SK-N-SH (cell line): ENCODE data around the gene LYPD5. TPM values are rescaled to one million over a fixed set of nuclear protein-coding genes. Genes with fewer than 3 reads are reported as not detected.

ENCODE experiments used
- CTCF ChIA-PET: fragments of 300-600, 350-600 bp; formaldehyde crosslinking; extraction: SDS; loops from one replicate; lab custom pipeline; 2021; lab: Yijun Ruan, JAX
- POLR2A ChIA-PET: fragments of 350-600 bp; sonication (Branson Sonifier 250); formaldehyde crosslinking; extraction: SDS; loops from one replicate; lab custom pipeline; 2020; ENCODE audit warnings: antibody characterized with exemption, inconsistent platforms; lab: Yijun Ruan, JAX
- DNase-seq: peaks from one replicate; pipeline ENCODE4 v3.0.0; 2012
- H2AFZ ChIP-seq: fragments of 200-600 bp; sonication (generic); 2 replicates; pipeline ENCODE4 v1.8.1; 2016; ENCODE audit warnings: antibody characterized with exemption, mild to moderate bottlenecking, low read depth
- H3F3A ChIP-seq: fragments of 200-600 bp; sonication (generic); replicated peaks from 2 replicates; pipeline ENCODE3; 2016; ENCODE audit warnings: antibody characterized with exemption, mild to moderate bottlenecking; ENCODE audit not compliant: insufficient read depth
- H3K27ac ChIP-seq, 2 experiments: fragments of 200-500 bp in 1 of 2; fragments of 200-600 bp in 1 of 2; sonication (Bioruptor generic) in 1 of 2; sonication (generic), shearing (Covaris generic) in 1 of 2; 2 replicates each; pipeline versions ENCODE4 v1.5.1 to v1.6.1; 2014 to 2016; ENCODE audit warnings: low read depth in 2 of 2, inconsistent platforms in 1 of 2, low read length in 1 of 2, mild to moderate bottlenecking in 1 of 2, mixed read lengths in 1 of 2
- H3K27me3 ChIP-seq: fragments of 200-600 bp; sonication (generic), shearing (Covaris generic); 2 replicates; pipeline ENCODE4 v1.6.1; 2016; ENCODE audit warnings: mixed run types; ENCODE audit not compliant: insufficient read depth
- H3K36me3 ChIP-seq, 2 experiments: fragments of 200-500 bp in 1 of 2; fragments of 200-600 bp in 1 of 2; sonication (Bioruptor generic) in 1 of 2; sonication (generic) in 1 of 2; replicated peaks in 1 of 2; 2 replicates each; pipeline versions ENCODE3 to v1.5.1; 2014 to 2016; ENCODE audit warnings: low read length in 1 of 2, mild to moderate bottlenecking in 1 of 2; ENCODE audit not compliant: insufficient read depth in 2 of 2, control insufficient read depth in 1 of 2
- H3K4me1 ChIP-seq, 2 experiments: fragments of 200-500 bp in 1 of 2; fragments of 200-600 bp in 1 of 2; sonication (Bioruptor generic) in 1 of 2; sonication (generic), shearing (Covaris generic) in 1 of 2; 2 replicates each; pipeline versions ENCODE4 v1.5.1 to v1.6.1; 2014 to 2016; ENCODE audit warnings: low read depth in 1 of 2, low read length in 1 of 2, mixed run types in 1 of 2; ENCODE audit not compliant: insufficient read depth in 2 of 2, control insufficient read depth in 1 of 2
- H3K4me2 ChIP-seq: fragments of 200-600 bp; sonication (generic), shearing (Covaris generic); 2 replicates; pipeline ENCODE4 v1.6.1; 2017; ENCODE audit warnings: mixed run types
- H3K4me3 ChIP-seq, 2 experiments: fragments of 200-500 bp in 1 of 2; fragments of 200-600 bp in 1 of 2; sonication (Bioruptor generic) in 1 of 2; sonication (generic), shearing (Covaris generic) in 1 of 2; 2 replicates each; pipeline versions ENCODE4 v1.5.1 to v1.8.1; 2014 to 2016; ENCODE audit warnings: low read depth in 2 of 2, inconsistent platforms in 1 of 2, low read length in 1 of 2, mild to moderate bottlenecking in 1 of 2, mixed read lengths in 1 of 2, moderate library complexity in 1 of 2
- H3K79me2 ChIP-seq: fragments of 200-600 bp; sonication (generic); 2 replicates; pipeline ENCODE4 v1.8.1; 2017; ENCODE audit warnings: mild to moderate bottlenecking; ENCODE audit not compliant: insufficient read depth
- H3K9ac ChIP-seq: fragments of 200-600 bp; sonication (generic); 2 replicates; pipeline ENCODE4 v1.6.1; 2017; ENCODE audit warnings: mixed run types
- H3K9me2 ChIP-seq: fragments of 200-600 bp; sonication (generic); 2 replicates; pipeline ENCODE4 v1.6.1; 2017; ENCODE audit warnings: mixed run types
- H3K9me3 ChIP-seq: fragments of 200-600 bp; sonication (generic); 2 replicates; pipeline ENCODE4 v1.6.1; 2017; ENCODE audit warnings: mixed run types, mild to moderate bottlenecking, moderate library complexity
- H4K20me1 ChIP-seq: fragments of 200-600 bp; sonication (generic); 2 replicates; pipeline ENCODE4 v1.6.1; 2017; ENCODE audit warnings: mild to moderate bottlenecking, mixed run types; ENCODE audit not compliant: insufficient read depth
- CHD2 ChIP-seq: fragments of 150-350 bp; IDR thresholded peaks from 2 replicates; pipeline ENCODE4 v1.6.1; 2018; ENCODE audit warnings: low read length; ENCODE audit not compliant: partially characterized antibody
- EP300 ChIP-seq, 2 experiments: IDR thresholded peaks; 2 replicates each; pipeline versions ENCODE4 v1.4.0 to v1.6.1; 2012; ENCODE audit warnings: borderline replicate concordance in 1 of 2, low read depth in 1 of 2, low read length in 1 of 2
- MEF2A ChIP-seq: IDR thresholded peaks from 2 replicates; pipeline ENCODE4 v1.4.0; 2012; ENCODE audit warnings: low read depth, borderline replicate concordance
- NFIC ChIP-seq: IDR thresholded peaks from 2 replicates; pipeline ENCODE4 v1.4.0; 2012; ENCODE audit warnings: borderline replicate concordance
- NRF1 ChIP-seq: IDR thresholded peaks from 2 replicates; pipeline ENCODE4 v1.6.1; 2012; ENCODE audit warnings: low read depth, mild to moderate bottlenecking, low read length
- SIN3A ChIP-seq: IDR thresholded peaks from 2 replicates; pipeline ENCODE4 v1.6.1; 2012; ENCODE audit warnings: low read depth, mild to moderate bottlenecking, low read length, moderate library complexity, borderline replicate concordance
- YY1 ChIP-seq: IDR thresholded peaks from 2 replicates; pipeline ENCODE4 v1.4.0; 2012; ENCODE audit warnings: low read depth, mild to moderate bottlenecking
- WGBS: methylation state at CpG from one replicate; pipeline ENCODE4 v1.1.6; 2017; ENCODE audit warnings: low lambda C conversion rate; 5-methylcytosine and 5-hydroxymethylcytosine counted together
- polyA plus RNA-seq, 3 experiments: library from polyadenylated mRNA; depleted of rRNA; stranded (reverse); fragments of >200 nt; gene quantifications; 2 replicates each; pipeline ENCODE4 v1.2.3, GENCODE V29; 2012
- TF ChIP-seq, protein P1 (sequence below): IDR thresholded peaks from 2 replicates; pipeline ENCODE4 v1.4.0; 2012; ENCODE audit warnings: low read depth
- TF ChIP-seq, protein P2 (sequence below): IDR thresholded peaks from 2 replicates; pipeline ENCODE4 v1.6.1; 2012; ENCODE audit warnings: mild to moderate bottlenecking, low read depth, low read length, moderate library complexity
- TF ChIP-seq, protein P3 (sequence below): IDR thresholded peaks from 2 replicates; pipeline ENCODE4 v1.4.0; 2012; ENCODE audit warnings: low read depth, borderline replicate concordance

The LYPD5 gene
- polyA plus RNA-seq, 1 of the 3 experiments (the other 2 are of a cell fraction) = 0.13 TPM

DNA sequence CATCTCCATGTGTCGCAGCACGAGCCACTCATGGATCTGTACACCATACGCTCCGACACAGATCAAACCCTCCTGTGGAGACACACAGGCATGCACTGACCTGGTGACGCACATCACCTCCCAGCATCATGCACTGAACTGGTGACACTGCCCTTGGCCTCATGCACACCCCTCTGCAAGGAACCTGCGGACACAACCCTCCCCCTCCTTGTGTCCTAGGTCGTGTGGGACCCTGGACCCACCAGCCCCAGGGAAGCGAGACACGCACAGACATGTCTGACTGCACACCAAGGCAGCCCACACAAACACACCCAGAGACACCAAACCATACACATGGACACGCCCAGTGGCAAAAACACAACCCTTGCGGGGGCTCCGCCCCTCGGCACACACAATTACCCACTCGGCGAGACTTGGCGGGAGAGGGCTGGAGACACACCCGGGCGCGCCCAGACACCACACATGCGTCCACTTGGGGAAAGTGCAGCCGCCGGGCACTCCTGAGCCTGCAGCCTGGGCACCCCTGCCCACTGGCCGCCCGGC lies 19.5 kb downstream of the LYPD5 start:
- 75% methylated on average over 18 of the region's 24 CpGs for WGBS
- Histone ChIP-seq H3K9ac (no peak overlapping the region), H2AFZ (no peak overlapping the region), H3K4me3 (no peak overlapping the region), H3K27ac (no peak overlapping the region), H4K20me1 (no peaks in the 10 kb centered on the region), H3K9me2 (no peaks in the 10 kb centered on the region), H3K4me1 (peaks cover 5 to 26% of the 10 kb centered on the region in 2 experiments; a peak in 3 of 4 replicates), H3K27me3 (no peaks in the 10 kb centered on the region), H3K9me3 (no peaks in the 10 kb centered on the region), H3K36me3 (no peaks in the 10 kb centered on the region), H3K4me2 (no peak overlapping the region), H3F3A (peaks cover 14% of the 10 kb centered on the region), H3K79me2 (no peaks in the 10 kb centered on the region)
- ChIA-PET CTCF (no interaction called here), POLR2A (no interaction called here)
- DNase-seq = no peak
- TF ChIP-seq SIN3A = no peak
- TF ChIP-seq, protein P1, sequence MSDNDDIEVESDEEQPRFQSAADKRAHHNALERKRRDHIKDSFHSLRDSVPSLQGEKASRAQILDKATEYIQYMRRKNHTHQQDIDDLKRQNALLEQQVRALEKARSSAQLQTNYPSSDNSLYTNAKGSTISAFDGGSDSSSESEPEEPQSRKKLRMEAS = no peak
- TF ChIP-seq CHD2 = no peak
- TF ChIP-seq YY1 = no peak

DNA sequence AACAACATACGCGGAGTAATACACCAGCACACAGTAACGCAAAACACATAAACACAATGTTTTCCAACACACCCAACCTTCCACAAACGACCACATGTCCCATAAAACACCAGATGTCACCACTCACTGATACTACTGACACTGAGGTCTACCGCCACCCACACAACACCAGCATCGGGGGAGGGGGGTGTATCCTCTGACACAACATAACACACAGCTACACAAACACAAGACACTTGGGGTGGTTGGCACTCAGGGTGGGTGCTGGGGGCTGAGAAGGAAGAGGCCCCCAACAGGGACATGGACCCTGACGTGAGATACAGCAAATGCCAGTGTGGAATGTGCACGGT lies 20.0 kb downstream of the LYPD5 start:
- WGBS = 76% methylated on average over 8 of the region's 8 CpGs
- H3K36me3 ChIP-seq = no peaks in the 10 kb centered on the region
- TF ChIP-seq NFIC = no peak
- TF ChIP-seq, protein P2, sequence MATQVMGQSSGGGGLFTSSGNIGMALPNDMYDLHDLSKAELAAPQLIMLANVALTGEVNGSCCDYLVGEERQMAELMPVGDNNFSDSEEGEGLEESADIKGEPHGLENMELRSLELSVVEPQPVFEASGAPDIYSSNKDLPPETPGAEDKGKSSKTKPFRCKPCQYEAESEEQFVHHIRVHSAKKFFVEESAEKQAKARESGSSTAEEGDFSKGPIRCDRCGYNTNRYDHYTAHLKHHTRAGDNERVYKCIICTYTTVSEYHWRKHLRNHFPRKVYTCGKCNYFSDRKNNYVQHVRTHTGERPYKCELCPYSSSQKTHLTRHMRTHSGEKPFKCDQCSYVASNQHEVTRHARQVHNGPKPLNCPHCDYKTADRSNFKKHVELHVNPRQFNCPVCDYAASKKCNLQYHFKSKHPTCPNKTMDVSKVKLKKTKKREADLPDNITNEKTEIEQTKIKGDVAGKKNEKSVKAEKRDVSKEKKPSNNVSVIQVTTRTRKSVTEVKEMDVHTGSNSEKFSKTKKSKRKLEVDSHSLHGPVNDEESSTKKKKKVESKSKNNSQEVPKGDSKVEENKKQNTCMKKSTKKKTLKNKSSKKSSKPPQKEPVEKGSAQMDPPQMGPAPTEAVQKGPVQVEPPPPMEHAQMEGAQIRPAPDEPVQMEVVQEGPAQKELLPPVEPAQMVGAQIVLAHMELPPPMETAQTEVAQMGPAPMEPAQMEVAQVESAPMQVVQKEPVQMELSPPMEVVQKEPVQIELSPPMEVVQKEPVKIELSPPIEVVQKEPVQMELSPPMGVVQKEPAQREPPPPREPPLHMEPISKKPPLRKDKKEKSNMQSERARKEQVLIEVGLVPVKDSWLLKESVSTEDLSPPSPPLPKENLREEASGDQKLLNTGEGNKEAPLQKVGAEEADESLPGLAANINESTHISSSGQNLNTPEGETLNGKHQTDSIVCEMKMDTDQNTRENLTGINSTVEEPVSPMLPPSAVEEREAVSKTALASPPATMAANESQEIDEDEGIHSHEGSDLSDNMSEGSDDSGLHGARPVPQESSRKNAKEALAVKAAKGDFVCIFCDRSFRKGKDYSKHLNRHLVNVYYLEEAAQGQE = no peak
- TF ChIP-seq, protein P3, sequence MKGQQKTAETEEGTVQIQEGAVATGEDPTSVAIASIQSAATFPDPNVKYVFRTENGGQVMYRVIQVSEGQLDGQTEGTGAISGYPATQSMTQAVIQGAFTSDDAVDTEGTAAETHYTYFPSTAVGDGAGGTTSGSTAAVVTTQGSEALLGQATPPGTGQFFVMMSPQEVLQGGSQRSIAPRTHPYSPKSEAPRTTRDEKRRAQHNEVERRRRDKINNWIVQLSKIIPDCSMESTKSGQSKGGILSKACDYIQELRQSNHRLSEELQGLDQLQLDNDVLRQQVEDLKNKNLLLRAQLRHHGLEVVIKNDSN = no peak
- TF ChIP-seq MEF2A = no peak
- TF ChIP-seq NRF1 = no peak
- TF ChIP-seq EP300 (IDR thresholded peaks at IDR 0.05; ENCODE audit: borderline replicate concordance in 1 of 2, low read depth in 1 of 2, low read length in 1 of 2) = no peak
- ChIA-PET POLR2A (no interaction called here), CTCF (interaction anchor here (0.9 kb wide), 1 partner anchor 37 kb away, joined by 4 read pairs; no protein-coding TSS in a partner anchor)
- no peak overlapping the region for H3K4me2 ChIP-seq
- no peaks in the 10 kb centered on the region for H3K27me3 ChIP-seq
- H4K20me1 ChIP-seq = no peaks in the 10 kb centered on the region
- H3K27ac ChIP-seq = no peak overlapping the region
- H3F3A ChIP-seq = peaks cover 14% of the 10 kb centered on the region
- no peak overlapping the region for H3K9ac ChIP-seq
- no peaks in the 10 kb centered on the region for H3K9me2 ChIP-seq
- no peaks in the 10 kb centered on the region for H3K79me2 ChIP-seq
- no peak for DNase-seq
- H3K4me3 ChIP-seq = no peak overlapping the region
- H2AFZ ChIP-seq = no peak overlapping the region
- H3K9me3 ChIP-seq = no peaks in the 10 kb centered on the region
- peaks cover 10 to 31% of the 10 kb centered on the region in 2 experiments; a peak in 3 of 4 replicates for H3K4me1 ChIP-seq
